Sigmoid colon (tissue), 7 donors: ENCODE results near the gene DHX32. TPM values are rescaled to one million over a fixed set of nuclear protein-coding genes. Genes with fewer than 3 reads are reported as not detected.

Experiments used
- DNase-seq: peaks from one replicate; pipeline ENCODE4 v3.0.0-alpha.2; 2019
- H3K27ac ChIP-seq, 4 donors: fragments of 200-600 bp; sonication (generic); one replicate each; pipeline ENCODE4 v1.5.1; 2016 to 2019; ENCODE audit warnings: mild to moderate bottlenecking in 1 of 4
- H3K27me3 ChIP-seq, 3 donors: fragments of 200-600 bp; sonication (generic); one replicate each; pipeline ENCODE4 v1.5.1; 2019; ENCODE audit warnings: mild to moderate bottlenecking in 1 of 3
- H3K36me3 ChIP-seq, 4 donors: fragments of 200-600 bp; sonication (generic); one replicate each; pipeline ENCODE4 v1.5.1; 2016 to 2019
- H3K4me1 ChIP-seq, 4 donors: fragments of 200-600 bp; sonication (generic); one replicate each; pipeline ENCODE4 v1.5.1; 2017 to 2019
- H3K4me3 ChIP-seq, 4 donors: fragments of 200-600 bp; sonication (generic); one replicate each; pipeline ENCODE4 v1.5.1; 2017 to 2019; ENCODE audit warnings: mild to moderate bottlenecking in 2 of 4, moderate library complexity in 1 of 4
- H3K9me3 ChIP-seq, 4 donors: fragments of 200-600 bp in 3 of 4; sonication (generic) in 3 of 4; one replicate each; pipeline versions ENCODE4 v1.5.1 to v1.6.1; 2013 to 2019
- EP300 ChIP-seq, 4 donors: sonication (generic); formaldehyde crosslinking; IDR thresholded peaks; one replicate each; pipeline ENCODE4 v1.6.1; 2017; ENCODE audit warnings: antibody characterized with exemption in 4 of 4
- POLR2A ChIP-seq, 2 donors: fragments of 450-650 bp; IDR thresholded peaks; one replicate each; pipeline ENCODE4 v1.6.1; 2016; ENCODE audit warnings: antibody characterized with exemption in 2 of 2, mild to moderate bottlenecking in 2 of 2, moderate library complexity in 2 of 2
- POLR2AphosphoS5 ChIP-seq, 4 donors: sonication (generic); formaldehyde crosslinking; IDR thresholded peaks; one replicate each; pipeline ENCODE4 v1.6.1; 2017; ENCODE audit warnings: antibody characterized with exemption in 4 of 4
- WGBS, 2 donors: extraction: QIAGEN DNeasy Blood & Tissue Kit; methylation state at CpG; one replicate each; pipeline ENCODE4 v1.1.7; 2013; 5-methylcytosine and 5-hydroxymethylcytosine counted together
- intact Hi-C: fragments of 100-400 bp; cut with DNase I; formaldehyde crosslinking; loops from one replicate; pipeline ENCODE4 v1.15.1; 2023
- polyA plus RNA-seq, 3 donors: library from polyadenylated mRNA; stranded (reverse); fragments of 200-250 nt; gene quantifications; one replicate each; pipeline ENCODE4 v1.2.3, GENCODE V29; 2013
- total RNA-seq, 4 donors: library from RNA; depleted of rRNA; stranded (reverse); fragments of >200 nt; gene quantifications; one replicate each; pipeline ENCODE4 v1.1.0, GENCODE V29; 2016
- TF ChIP-seq, protein P1 (sequence below), 4 experiments: fragments of 450-650 bp in 3 of 4; fragments of 200-600 bp in 1 of 4; IDR thresholded peaks; one replicate each; pipeline ENCODE4 v1.5.1; 2016 to 2019; ENCODE audit warnings: antibody characterized with exemption in 4 of 4, mild to moderate bottlenecking in 3 of 4, moderate library complexity in 2 of 4
- donor health status: healthy with polysubstance abuse.
- donor health status: Bipolar disorder and iron deficiency.
- donor health status: healthy.

DHX32 gene
- total and polyA plus RNA-seq, 7 donors, result 16.0 to 57.8 (median 22.4) TPM

DNA sequence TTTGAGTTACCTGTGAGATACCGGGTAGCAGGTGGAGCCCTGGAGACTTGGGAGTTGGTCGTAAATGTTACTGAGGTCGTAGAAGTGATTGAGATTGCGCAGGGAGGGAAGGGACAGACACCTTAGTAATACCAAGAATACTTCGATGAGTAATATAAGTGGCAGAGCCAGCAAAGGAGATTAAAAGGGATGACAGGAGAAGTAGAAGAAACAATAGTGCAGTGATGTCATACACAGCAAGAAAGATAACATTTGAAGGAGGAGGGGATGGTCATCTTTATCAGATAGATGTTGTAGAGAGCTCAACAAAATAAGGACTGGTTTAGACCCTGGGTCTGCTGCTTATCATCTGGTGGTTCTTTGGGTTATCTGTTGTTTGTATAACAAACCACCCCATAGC lies 52.8 kb downstream of the DHX32 start:
- no peak for DNase-seq
- H3K27ac ChIP-seq, result no peak overlapping the region
- 79 to 88% methylated on average over 5 of the region's 5 CpGs for WGBS, 2 donors
- H3K27me3 ChIP-seq, result no peaks in the 10 kb centered on the region
- no peak overlapping the region for H3K4me3 ChIP-seq
- TF ChIP-seq POLR2AphosphoS5 (IDR thresholded peaks at IDR 0.05) (no peak), EP300 (IDR thresholded peaks at IDR 0.05) (no peak), POLR2A (IDR thresholded peaks at IDR 0.05) (no peak)
- TF ChIP-seq, protein P1, sequence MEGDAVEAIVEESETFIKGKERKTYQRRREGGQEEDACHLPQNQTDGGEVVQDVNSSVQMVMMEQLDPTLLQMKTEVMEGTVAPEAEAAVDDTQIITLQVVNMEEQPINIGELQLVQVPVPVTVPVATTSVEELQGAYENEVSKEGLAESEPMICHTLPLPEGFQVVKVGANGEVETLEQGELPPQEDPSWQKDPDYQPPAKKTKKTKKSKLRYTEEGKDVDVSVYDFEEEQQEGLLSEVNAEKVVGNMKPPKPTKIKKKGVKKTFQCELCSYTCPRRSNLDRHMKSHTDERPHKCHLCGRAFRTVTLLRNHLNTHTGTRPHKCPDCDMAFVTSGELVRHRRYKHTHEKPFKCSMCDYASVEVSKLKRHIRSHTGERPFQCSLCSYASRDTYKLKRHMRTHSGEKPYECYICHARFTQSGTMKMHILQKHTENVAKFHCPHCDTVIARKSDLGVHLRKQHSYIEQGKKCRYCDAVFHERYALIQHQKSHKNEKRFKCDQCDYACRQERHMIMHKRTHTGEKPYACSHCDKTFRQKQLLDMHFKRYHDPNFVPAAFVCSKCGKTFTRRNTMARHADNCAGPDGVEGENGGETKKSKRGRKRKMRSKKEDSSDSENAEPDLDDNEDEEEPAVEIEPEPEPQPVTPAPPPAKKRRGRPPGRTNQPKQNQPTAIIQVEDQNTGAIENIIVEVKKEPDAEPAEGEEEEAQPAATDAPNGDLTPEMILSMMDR (IDR thresholded peaks at IDR 0.05), result no peak
- H3K4me1 ChIP-seq, result peaks cover 0 to 24% (median 22%) of the 10 kb centered on the region in 4 donors
- intact Hi-C loops, result loop anchor here (10.0 kb wide), 2 partner anchors 674 to 1024 kb away; partner anchors contain the start of gene ABRAXAS2
- peaks cover 24 to 72% (median 39%) of the 10 kb centered on the region in 4 donors for H3K36me3 ChIP-seq
- no peaks in the 10 kb centered on the region for H3K9me3 ChIP-seq

DNA sequence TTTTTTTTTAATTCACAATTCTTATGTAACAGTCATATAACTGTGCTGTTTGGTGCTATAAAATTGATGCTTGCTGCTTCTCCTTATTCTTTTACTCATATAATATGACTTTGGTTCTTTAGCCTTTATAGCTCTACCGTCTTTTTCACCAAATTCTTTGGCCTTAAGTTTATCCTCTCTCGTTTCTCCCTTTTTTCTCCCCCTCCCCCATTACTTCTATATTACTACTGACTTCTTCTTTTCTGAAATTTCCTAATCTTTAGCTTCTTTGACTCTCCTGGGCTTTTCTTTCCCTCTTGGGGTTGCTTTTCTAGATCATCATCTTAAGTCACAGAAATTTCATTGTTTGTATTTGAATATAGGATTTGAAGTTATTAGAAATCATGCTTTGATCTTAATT lies 54.0 kb downstream of the DHX32 start:
- intact Hi-C loops, result loop anchor here (10.0 kb wide), 2 partner anchors 672 to 1022 kb away; partner anchors contain the start of gene ABRAXAS2
- Histone ChIP-seq H3K4me1 (peaks cover 0 to 29% (median 26%) of the 10 kb centered on the region in 4 donors), H3K27ac (no peak overlapping the region), H3K36me3 (peaks cover 17 to 60% (median 32%) of the 10 kb centered on the region in 4 donors), H3K4me3 (no peak overlapping the region), H3K9me3 (no peaks in the 10 kb centered on the region), H3K27me3 (no peaks in the 10 kb centered on the region)
- no peak for DNase-seq
- WGBS, 2 donors, result 85 to 86% methylated on average over 2 of the region's 2 CpGs
- TF ChIP-seq, protein P1 (IDR thresholded peaks at IDR 0.05), result no peak
- no peak for TF ChIP-seq POLR2AphosphoS5 (IDR thresholded peaks at IDR 0.05)
- TF ChIP-seq POLR2A (IDR thresholded peaks at IDR 0.05), result no peak
- TF ChIP-seq EP300 (IDR thresholded peaks at IDR 0.05), result no peak

DNA sequence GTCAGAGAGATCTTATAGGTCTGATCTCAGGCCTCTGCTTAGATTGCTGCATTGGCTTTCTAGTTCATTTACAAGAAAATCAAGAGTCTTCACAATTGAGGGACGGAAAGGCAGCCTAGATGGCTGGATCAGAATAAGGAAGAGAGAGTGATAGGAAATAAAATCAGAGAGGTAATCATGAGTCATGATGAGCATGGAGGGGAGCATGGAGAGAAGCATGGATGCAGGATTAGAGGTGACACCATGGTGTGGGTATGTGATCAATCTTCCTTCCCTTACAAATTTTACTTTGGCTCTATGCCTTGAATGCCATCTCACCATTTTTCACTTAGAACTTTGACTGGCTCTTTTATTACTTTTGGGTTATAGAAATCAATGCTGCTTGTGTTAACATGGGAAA lies 56.4 kb downstream of the DHX32 start:
- H3K27ac ChIP-seq, result no peak overlapping the region
- H3K27me3 ChIP-seq, result no peaks in the 10 kb centered on the region
- peaks cover 0 to 37% (median 31%) of the 10 kb centered on the region in 4 donors for H3K4me1 ChIP-seq
- no peak for DNase-seq
- peaks cover 6 to 36% (median 17%) of the 10 kb centered on the region in 4 donors for H3K36me3 ChIP-seq
- H3K9me3 ChIP-seq, result no peaks in the 10 kb centered on the region
- WGBS, 2 donors, result 76 to 84% methylated on average over 1 of the region's 1 CpG
- peak overlapping the region in 2 of 4 donors; percentile 93 for H3K4me3 ChIP-seq
- TF ChIP-seq POLR2AphosphoS5 (IDR thresholded peaks at IDR 0.05) (no peak), POLR2A (IDR thresholded peaks at IDR 0.05) (no peak), EP300 (IDR thresholded peaks at IDR 0.05) (no peak)
- TF ChIP-seq, protein P1 (IDR thresholded peaks at IDR 0.05), result no peak
- intact Hi-C loops, result loop anchor here (5.0 to 10.0 kb wide), 3 partner anchors 102 to 1020 kb away; partner anchors contain the start of gene ABRAXAS2

DNA sequence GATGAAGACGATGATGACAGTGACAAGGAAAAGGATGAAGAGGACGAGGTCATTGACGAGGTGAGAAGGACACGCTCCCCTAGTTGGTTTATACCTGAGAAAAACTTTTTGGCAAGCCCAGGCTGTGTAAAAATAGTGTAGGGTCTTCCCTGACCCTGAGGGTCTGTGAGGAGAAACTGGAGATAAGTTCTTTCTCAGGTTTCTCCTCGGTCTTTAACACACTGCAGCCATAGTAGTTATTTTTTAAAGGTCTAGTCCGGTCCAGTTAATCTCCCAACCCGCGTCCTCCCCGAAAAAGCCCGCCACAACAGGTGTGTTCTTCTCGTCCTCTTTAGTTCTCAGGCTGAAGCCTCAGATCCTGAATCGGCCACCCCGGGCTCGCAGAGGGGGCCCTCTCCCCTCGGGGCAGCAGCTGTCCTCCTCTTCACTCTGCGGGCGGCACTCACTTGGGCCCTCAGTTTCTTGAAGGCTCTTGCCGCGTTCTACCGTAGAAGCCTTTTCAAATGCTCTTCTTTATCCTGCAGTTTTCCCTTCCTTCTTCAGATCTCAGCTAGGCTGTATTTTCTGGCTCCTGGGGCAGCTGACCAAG lies 57.3 kb downstream of the DHX32 start:
- Histone ChIP-seq H3K27ac (peak overlapping the region; percentile 80 to 91 (median 88)), H3K27me3 (no peaks in the 10 kb centered on the region), H3K9me3 (no peaks in the 10 kb centered on the region), H3K4me3 (peak overlapping the region; percentile 91 to 97 (median 93)), H3K36me3 (peaks cover 4 to 26% (median 10%) of the 10 kb centered on the region in 4 donors), H3K4me1 (peaks cover 0 to 37% (median 31%) of the 10 kb centered on the region in 4 donors)
- intact Hi-C loops, result loop anchor here (5.0 to 10.0 kb wide), 3 partner anchors 101 to 1019 kb away; partner anchors contain the start of gene ABRAXAS2
- TF ChIP-seq POLR2A (IDR thresholded peaks at IDR 0.05) (no peak), POLR2AphosphoS5 (IDR thresholded peaks at IDR 0.05) (no peak), EP300 (IDR thresholded peaks at IDR 0.05) (no peak)
- TF ChIP-seq, protein P1 (IDR thresholded peaks at IDR 0.05), result no peak
- DNase-seq, result no peak
- WGBS, 2 donors, result 0 to 1% methylated on average over 20 of the region's 20 CpGs
